ENCODE measurements around the gene HYDIN. TPM values are rescaled to one million over a fixed set of nuclear protein-coding genes. Genes with fewer than 3 reads are reported as not detected.
"Not testable (repeated sequence)": the region's sequence is repeated elsewhere in the genome, so short reads cannot be mapped to it uniquely, and the experiment has no call there.

Gene HYDIN
- total and polyA plus RNA-seq, 2 experiments from 2014 or later, result 0.04 to 0.67 TPM

DNA sequence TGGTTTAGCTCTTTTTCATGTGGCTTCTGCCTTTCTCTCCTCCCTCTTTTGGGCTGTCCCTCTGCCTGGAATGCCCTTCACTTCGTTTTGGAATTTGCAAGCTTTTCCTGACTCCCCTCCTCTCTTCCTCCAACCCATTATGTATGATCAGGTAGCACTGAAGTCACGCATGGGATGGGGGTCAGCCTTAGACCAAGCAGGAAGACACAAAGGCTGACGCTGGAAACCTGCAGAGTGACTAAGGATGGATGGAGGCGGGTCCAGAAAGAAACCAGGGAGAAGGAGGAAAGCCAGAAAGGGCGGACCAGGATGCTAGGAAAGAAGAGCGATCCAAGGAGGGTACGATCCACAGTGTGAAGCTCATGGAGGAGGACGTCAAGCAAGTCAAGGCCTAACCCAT, 296.8 kb downstream of the HYDIN start:
- not testable (repeated sequence) for DNase-seq (ENCODE audit: low spot score); H3K36me3 ChIP-seq (replicated peaks; ENCODE audit: insufficient read depth, low read depth); H3K9me3 ChIP-seq (ENCODE audit: low read depth); H4K20me1 ChIP-seq (ENCODE audit: insufficient read depth, poor library complexity, severe bottlenecking); H3K79me2 ChIP-seq; H3K27me3 ChIP-seq; H2AFZ ChIP-seq; H3K4me2 ChIP-seq; H3K4me1 ChIP-seq (ENCODE audit: insufficient read depth); H3K27ac ChIP-seq; H3K4me3 ChIP-seq; H3K9me2 ChIP-seq (replicated peaks; ENCODE audit: insufficient read depth)
- 76% methylated on average over 8 of the region's 8 CpGs for WGBS (ENCODE audit: low lambda C conversion rate, missing lambda C conversion rate)

DNA sequence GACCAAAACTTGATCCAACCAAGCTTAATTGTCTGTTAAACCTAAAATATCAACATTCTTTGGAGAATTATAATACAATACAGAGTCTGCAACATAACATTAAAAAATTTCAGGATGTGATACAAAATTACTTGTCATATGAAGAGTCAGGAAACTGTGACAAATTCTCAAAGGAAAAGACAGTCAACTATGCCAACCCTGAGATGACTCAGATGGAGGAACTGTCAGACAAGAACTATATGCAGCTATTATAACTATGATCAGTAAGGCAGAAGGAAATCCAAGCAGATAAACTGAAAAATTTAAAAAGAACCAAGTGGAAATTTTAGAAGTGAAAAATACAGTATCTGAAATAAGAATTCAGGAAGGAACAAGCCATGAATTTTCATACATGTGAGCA, 299.8 kb downstream of the HYDIN start:
- not testable (repeated sequence) for H2AFZ ChIP-seq; H3K4me3 ChIP-seq; H3K79me2 ChIP-seq; H3K27ac ChIP-seq; H3K27me3 ChIP-seq; H3K36me3 ChIP-seq (replicated peaks; ENCODE audit: insufficient read depth, low read depth); H3K4me1 ChIP-seq (ENCODE audit: insufficient read depth); H4K20me1 ChIP-seq (ENCODE audit: insufficient read depth, poor library complexity, severe bottlenecking); DNase-seq (ENCODE audit: low spot score); H3K4me2 ChIP-seq; H3K9me2 ChIP-seq (replicated peaks; ENCODE audit: insufficient read depth); H3K9me3 ChIP-seq (ENCODE audit: low read depth)

DNA sequence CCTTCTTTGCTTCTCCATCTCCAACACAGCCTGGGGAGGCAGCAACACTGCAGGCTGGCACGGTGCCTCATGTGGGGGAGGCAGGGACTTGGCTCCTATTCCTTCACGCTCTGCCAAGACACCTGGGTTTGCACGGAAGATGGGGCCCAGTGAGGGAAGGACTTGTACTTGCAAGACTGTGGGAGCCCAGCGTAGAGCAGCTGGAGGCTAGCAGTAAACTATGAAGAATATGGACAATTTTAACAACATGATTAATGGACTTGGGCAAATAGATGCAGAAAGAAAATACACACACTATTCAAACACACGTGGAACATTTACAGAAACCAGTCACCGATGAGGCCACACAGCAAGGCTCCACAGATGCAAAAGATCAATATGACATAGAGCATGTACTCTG, 308.4 kb downstream of the HYDIN start:
- not testable (repeated sequence) for H2AFZ ChIP-seq; H3K9me3 ChIP-seq (ENCODE audit: low read depth); H4K20me1 ChIP-seq (ENCODE audit: insufficient read depth, poor library complexity, severe bottlenecking); H3K4me1 ChIP-seq (ENCODE audit: insufficient read depth); H3K4me2 ChIP-seq; H3K9me2 ChIP-seq (replicated peaks; ENCODE audit: insufficient read depth); H3K36me3 ChIP-seq (replicated peaks; ENCODE audit: insufficient read depth, low read depth); H3K4me3 ChIP-seq; H3K27ac ChIP-seq; H3K79me2 ChIP-seq; H3K27me3 ChIP-seq
- DNase-seq (ENCODE audit: low spot score), result peak; percentile 21
- 47% methylated on average over 6 of the region's 6 CpGs for WGBS (ENCODE audit: low lambda C conversion rate, missing lambda C conversion rate)

DNA sequence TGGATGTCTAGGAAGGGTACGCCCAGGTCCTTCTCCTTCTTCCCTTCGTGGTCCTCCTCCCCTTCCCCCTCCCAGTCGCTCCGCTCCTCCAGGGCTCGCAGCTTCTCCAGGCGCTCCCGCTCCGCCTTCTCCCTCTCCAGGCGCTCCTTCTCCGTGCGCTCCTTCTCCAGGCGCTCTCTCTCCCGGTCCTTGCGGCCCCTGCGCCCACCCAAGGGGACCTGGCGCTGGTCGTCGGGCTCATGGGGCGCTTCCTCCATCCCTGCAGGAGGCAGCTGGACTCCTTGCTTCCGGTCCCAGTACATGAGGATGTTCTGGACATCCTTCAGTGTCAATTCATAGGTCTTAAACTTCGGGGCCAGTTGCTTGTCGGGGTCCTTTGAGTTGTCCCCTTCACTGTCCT, 309.9 kb downstream of the HYDIN start:
- not testable (repeated sequence) for H3K9me3 ChIP-seq (ENCODE audit: low read depth); H3K4me2 ChIP-seq; H2AFZ ChIP-seq; H3K4me1 ChIP-seq (ENCODE audit: insufficient read depth); DNase-seq (ENCODE audit: low spot score); H3K9me2 ChIP-seq (replicated peaks; ENCODE audit: insufficient read depth); H3K27ac ChIP-seq; H3K36me3 ChIP-seq (replicated peaks; ENCODE audit: insufficient read depth, low read depth); H3K4me3 ChIP-seq; H4K20me1 ChIP-seq (ENCODE audit: insufficient read depth, poor library complexity, severe bottlenecking); H3K79me2 ChIP-seq; H3K27me3 ChIP-seq
- WGBS (ENCODE audit: low lambda C conversion rate, missing lambda C conversion rate), result 92% methylated on average over 20 of the region's 22 CpGs

DNA sequence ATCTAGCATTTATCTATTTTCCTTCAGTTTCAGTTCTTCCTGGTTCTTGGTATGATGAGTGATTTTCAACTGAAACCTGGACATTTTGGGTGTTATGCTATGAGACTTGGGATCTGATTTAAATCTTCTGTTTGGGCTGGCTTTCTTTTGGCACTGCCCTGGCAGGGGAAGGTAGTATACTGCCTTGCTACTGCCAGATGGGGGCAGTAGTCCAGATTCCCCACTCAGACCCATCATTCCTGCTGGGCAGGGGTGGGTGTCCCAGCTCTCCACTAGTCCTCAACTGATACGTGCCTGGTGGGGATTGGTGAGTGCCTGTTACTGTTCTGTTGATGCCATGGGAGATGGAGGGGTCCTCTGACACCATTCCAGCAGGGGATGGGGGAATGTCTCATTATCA, 342.3 kb downstream of the HYDIN start:
- not testable (repeated sequence) for H4K20me1 ChIP-seq (ENCODE audit: insufficient read depth, poor library complexity, severe bottlenecking); H3K9me2 ChIP-seq (replicated peaks; ENCODE audit: insufficient read depth); H2AFZ ChIP-seq; H3K4me1 ChIP-seq (ENCODE audit: insufficient read depth); H3K36me3 ChIP-seq (replicated peaks; ENCODE audit: insufficient read depth, low read depth); DNase-seq (ENCODE audit: low spot score); H3K27me3 ChIP-seq; H3K79me2 ChIP-seq; H3K9me3 ChIP-seq (ENCODE audit: low read depth); H3K27ac ChIP-seq; H3K4me2 ChIP-seq; H3K4me3 ChIP-seq
- no CpG with 5 or more reads among the region's 1 CpG for WGBS (ENCODE audit: low lambda C conversion rate, missing lambda C conversion rate)

DNA sequence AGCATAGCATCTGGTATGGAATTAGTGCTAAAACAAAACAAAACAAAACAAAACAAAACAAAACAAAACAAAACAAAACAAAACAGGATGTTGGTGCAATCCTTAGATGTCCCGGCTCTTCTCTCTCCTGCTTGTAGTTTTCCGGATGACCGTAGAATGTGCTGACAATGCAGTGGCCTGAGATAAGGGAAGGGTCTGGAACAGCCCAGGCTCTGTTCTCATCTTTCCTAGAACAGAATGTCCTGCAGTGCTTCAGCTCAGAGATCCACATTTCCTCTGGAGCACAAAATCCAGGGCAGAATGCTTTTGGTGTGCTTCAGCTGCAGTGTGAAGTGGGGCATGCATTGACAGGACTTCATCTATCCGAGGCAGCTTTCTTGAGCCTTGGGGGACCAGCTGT, 345.9 kb downstream of the HYDIN start:
- WGBS (ENCODE audit: low lambda C conversion rate, missing lambda C conversion rate), result 60% methylated on average over 4 of the region's 4 CpGs
- H3K9me3 ChIP-seq (ENCODE audit: low read depth); H3K9me2 ChIP-seq (replicated peaks; ENCODE audit: insufficient read depth); H3K36me3 ChIP-seq (replicated peaks; ENCODE audit: insufficient read depth, low read depth); H3K4me2 ChIP-seq; H3K4me3 ChIP-seq; H3K79me2 ChIP-seq; H2AFZ ChIP-seq; H3K4me1 ChIP-seq (ENCODE audit: insufficient read depth); H3K27me3 ChIP-seq; DNase-seq (ENCODE audit: low spot score); H4K20me1 ChIP-seq (ENCODE audit: insufficient read depth, poor library complexity, severe bottlenecking); H3K27ac ChIP-seq: not testable (repeated sequence)

DNA sequence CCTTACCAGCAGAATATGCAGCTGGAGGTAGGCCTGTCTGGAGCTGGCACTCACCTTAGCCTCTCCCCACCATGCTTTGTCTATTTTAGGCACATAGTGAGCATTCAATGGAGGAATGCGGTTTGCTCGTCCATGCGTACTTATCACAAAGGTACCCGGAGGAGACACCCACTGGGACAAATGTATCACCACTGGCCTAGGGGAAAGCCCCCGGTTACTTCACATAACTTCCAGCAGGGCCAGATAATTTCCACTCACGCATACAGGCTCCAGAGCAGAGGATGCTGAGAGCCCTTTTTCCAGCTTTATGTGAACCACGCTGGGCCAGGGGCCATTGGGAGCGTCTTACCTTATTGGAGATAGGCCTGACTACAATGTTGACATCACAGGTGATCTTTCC, 348.2 kb downstream of the HYDIN start:
- H3K4me1 ChIP-seq (ENCODE audit: insufficient read depth); H2AFZ ChIP-seq; H3K27ac ChIP-seq; DNase-seq (ENCODE audit: low spot score); H3K9me2 ChIP-seq (replicated peaks; ENCODE audit: insufficient read depth); H3K4me2 ChIP-seq; H3K9me3 ChIP-seq (ENCODE audit: low read depth); H3K79me2 ChIP-seq; H3K4me3 ChIP-seq; H4K20me1 ChIP-seq (ENCODE audit: insufficient read depth, poor library complexity, severe bottlenecking); H3K27me3 ChIP-seq; H3K36me3 ChIP-seq (replicated peaks; ENCODE audit: insufficient read depth, low read depth): not testable (repeated sequence)
- WGBS (ENCODE audit: low lambda C conversion rate, missing lambda C conversion rate), result 87% methylated on average over 8 of the region's 8 CpGs

DNA sequence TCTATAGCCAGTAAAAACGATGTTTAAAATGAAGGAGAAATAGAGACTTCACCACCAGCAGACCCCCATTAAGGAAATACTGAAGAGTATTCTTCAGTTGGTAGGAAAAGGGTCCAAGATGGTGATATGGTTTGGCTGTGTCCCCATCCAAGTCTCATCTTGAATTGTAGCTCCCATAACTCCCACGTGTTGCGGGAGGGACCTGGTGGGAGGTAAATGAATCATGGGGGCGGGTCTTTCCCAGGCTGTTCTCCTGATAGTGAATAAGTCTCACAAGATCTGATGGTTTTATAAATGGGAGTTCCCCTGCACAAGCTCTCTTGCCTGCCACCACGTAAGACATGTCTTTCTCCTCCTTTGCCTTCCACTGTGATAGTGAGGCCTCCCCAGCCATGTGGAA, 352.6 kb downstream of the HYDIN start:
- H3K79me2 ChIP-seq; H3K27me3 ChIP-seq; DNase-seq (ENCODE audit: low spot score): not testable (repeated sequence)

DNA sequence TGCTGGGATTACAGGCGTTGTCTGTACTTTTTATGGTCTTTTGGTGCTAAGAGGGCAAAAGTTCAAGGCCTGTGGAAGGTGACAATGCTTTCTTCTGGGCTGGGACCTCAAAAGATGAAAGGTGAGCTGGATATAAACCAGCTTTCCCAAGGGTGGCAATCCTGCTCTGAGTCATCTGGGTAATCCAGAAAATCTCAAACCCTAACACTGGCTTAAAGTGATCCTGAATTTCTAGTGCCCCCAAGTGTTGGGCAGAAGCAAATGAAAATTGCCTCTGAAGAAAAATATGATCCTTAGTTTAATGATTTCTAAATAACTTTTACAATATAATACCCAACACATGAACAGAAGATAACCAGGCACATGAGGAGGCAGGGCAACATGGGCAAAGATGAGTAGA, 354.1 kb downstream of the HYDIN start:
- H3K9me2 ChIP-seq (replicated peaks; ENCODE audit: insufficient read depth); H3K9me3 ChIP-seq (ENCODE audit: low read depth); H2AFZ ChIP-seq; H3K4me3 ChIP-seq; H3K4me2 ChIP-seq; H3K4me1 ChIP-seq (ENCODE audit: insufficient read depth); H3K36me3 ChIP-seq (replicated peaks; ENCODE audit: insufficient read depth, low read depth); H3K27ac ChIP-seq; H3K27me3 ChIP-seq; DNase-seq (ENCODE audit: low spot score); H4K20me1 ChIP-seq (ENCODE audit: insufficient read depth, poor library complexity, severe bottlenecking); H3K79me2 ChIP-seq: not testable (repeated sequence)
- no CpG with 5 or more reads among the region's 1 CpG for WGBS (ENCODE audit: low lambda C conversion rate, missing lambda C conversion rate)

More for the DNA sequence above, 352.6 kb downstream of the HYDIN start:
- not testable (repeated sequence) for H3K4me2 ChIP-seq; H3K36me3 ChIP-seq (replicated peaks; ENCODE audit: insufficient read depth, low read depth); H3K9me3 ChIP-seq (ENCODE audit: low read depth); H2AFZ ChIP-seq; H3K27ac ChIP-seq; H3K4me1 ChIP-seq (ENCODE audit: insufficient read depth); H4K20me1 ChIP-seq (ENCODE audit: insufficient read depth, poor library complexity, severe bottlenecking); H3K9me2 ChIP-seq (replicated peaks; ENCODE audit: insufficient read depth); H3K4me3 ChIP-seq
- 49% methylated on average over 5 of the region's 5 CpGs for WGBS (ENCODE audit: low lambda C conversion rate, missing lambda C conversion rate)

DNA sequence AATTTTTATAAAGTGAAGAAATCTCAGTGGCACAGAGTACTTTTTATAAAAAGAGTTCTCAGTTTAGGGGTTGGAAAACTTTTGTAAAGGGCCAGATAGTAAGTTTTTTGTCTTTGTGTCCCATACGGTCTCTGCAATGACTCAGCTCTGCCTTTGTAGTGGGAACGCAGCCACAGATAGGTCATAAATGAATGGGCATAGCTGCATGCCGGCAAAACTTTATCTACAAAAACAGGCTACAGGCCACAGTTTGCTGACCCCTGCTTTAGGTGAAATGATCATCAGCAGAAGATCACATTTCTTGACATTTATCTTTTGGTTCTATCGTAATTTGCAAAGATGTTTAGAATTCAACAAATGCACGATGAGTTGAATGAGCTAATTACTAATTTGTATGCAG, 365.8 kb downstream of the HYDIN start:
- not testable (repeated sequence) for H2AFZ ChIP-seq; H3K9me3 ChIP-seq (ENCODE audit: low read depth); H3K9me2 ChIP-seq (replicated peaks; ENCODE audit: insufficient read depth); H3K27ac ChIP-seq; H4K20me1 ChIP-seq (ENCODE audit: insufficient read depth, poor library complexity, severe bottlenecking); DNase-seq (ENCODE audit: low spot score); H3K36me3 ChIP-seq (replicated peaks; ENCODE audit: insufficient read depth, low read depth); H3K4me2 ChIP-seq; H3K4me1 ChIP-seq (ENCODE audit: insufficient read depth); H3K4me3 ChIP-seq; H3K27me3 ChIP-seq; H3K79me2 ChIP-seq
- WGBS (ENCODE audit: low lambda C conversion rate, missing lambda C conversion rate), result 71% methylated on average over 5 of the region's 5 CpGs
